ES-I3 (cell line): ENCODE measurements around the gene TRAPPC11.

Experiments used
- H3K36me3 ChIP-seq: 2 replicates; pipeline ENCODE4 v1.6.1; 2013; ENCODE audit warnings: mild to moderate bottlenecking, low read length, control low read depth, moderate library complexity; ENCODE audit not compliant: insufficient read depth
- H3K4me1 ChIP-seq: 2 replicates; pipeline ENCODE4 v1.6.1; 2013; ENCODE audit warnings: mild to moderate bottlenecking, control low read depth, low read length; ENCODE audit not compliant: insufficient read depth
- H3K9ac ChIP-seq: 2 replicates; pipeline ENCODE4 v1.6.1; 2013; ENCODE audit warnings: low read depth, mild to moderate bottlenecking, low read length, moderate library complexity
- H3K9me3 ChIP-seq: 2 replicates; pipeline ENCODE4 v1.6.1; 2013; ENCODE audit warnings: mild to moderate bottlenecking, low read length, moderate library complexity; ENCODE audit not compliant: control insufficient read depth, insufficient read depth

The TRAPPC11 gene

DNA sequence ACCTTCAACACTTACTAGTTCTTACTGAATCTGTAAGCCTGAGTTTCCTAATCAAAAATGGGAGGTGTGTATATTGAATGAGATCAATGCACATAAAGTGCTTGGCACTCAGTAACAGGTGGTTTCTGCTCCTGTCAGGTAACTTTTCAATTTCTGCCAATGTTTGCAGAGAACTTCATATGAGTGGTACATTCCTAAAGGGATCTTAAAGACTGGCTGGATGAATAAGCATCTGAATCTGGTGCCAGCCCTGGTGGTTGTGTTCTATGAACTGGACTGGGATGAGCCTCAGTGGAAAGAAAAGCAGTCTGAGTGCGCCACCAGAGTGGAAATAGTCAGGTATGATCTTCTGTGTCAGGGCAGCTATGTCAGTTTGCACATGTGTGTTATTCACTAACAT lies 7.0 kb downstream of the TRAPPC11 start:
- H3K9ac ChIP-seq: no peak overlapping the region
- H3K4me1 ChIP-seq: no peaks in the 10 kb centered on the region
- H3K36me3 ChIP-seq: peaks cover 8% of the 10 kb centered on the region
- H3K9me3 ChIP-seq: no peaks in the 10 kb centered on the region

DNA sequence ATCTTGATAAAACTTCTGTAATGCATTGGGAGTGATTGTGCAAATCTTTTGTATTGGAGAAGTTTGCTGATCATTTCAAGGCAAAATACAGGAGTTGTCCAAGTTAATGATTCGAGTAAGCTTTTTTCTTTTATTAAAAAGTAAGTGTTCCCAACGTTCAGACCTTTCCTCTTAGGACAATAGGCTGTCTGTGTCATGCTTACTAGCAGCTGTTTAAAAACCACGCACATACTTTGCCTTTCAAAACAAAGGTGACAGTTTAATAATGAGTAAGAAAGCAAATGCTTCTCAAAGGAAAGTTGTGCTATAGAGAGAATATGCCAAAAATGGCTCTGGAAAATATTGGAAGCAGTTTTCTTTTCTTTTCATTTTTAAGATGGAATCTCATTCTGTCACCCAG lies 11.2 kb downstream of the TRAPPC11 start:
- Histone ChIP-seq H3K4me1 (no peaks in the 10 kb centered on the region), H3K9me3 (no peaks in the 10 kb centered on the region), H3K9ac (no peak overlapping the region), H3K36me3 (peaks cover 8% of the 10 kb centered on the region)

DNA sequence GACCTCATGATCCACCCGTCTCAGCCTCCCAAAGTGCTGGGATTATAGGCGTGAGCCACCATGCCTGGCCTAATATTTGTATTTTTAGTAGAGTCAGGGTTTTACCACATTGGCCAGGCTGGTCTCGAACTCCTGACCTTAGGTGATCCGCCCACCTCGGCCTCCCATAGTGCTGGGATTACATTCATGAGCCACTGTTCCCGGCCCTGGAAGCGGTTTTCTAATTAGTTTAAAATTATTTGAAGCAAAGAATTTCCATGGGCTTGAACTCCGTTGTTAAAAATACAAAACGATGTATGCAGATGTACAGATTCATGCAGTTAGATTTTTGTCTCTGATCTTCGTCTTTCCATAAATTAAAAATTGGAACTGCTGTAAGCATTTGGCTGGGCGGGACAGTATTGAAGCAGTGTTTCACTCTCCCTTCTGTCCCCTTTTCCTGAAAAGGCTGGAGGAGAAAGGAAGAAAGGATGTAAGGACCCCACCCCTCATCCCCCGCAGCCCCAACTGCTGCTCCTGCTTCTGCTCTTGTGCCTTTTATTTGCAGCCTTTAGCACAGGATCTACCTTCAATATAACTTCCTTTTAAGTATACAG lies 12.0 kb downstream of the TRAPPC11 start:
- Histone ChIP-seq H3K36me3 (peaks cover 5% of the 10 kb centered on the region), H3K9me3 (no peaks in the 10 kb centered on the region), H3K9ac (no peak overlapping the region), H3K4me1 (no peaks in the 10 kb centered on the region)

DNA sequence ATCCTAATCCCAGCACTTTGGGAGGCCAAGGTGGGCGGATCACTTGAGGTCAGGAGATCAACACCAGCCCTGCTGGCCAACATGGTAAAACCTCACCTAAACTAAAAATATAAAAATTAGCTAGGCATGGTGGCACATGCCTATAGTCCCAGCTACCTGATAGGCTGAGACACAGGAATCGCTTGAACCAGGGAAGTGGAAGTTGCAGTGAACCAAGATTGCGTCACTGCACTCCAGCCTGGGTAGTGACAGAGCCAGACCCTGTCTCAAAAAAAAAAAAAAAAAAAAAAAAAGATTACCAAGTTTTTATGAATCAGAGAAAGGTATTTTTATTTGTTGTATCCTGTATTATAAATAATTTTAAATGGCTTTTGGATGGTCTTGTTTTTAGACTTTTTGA lies 15.1 kb downstream of the TRAPPC11 start:
- Histone ChIP-seq H3K9ac (no peak overlapping the region), H3K4me1 (no peaks in the 10 kb centered on the region), H3K36me3 (peaks cover 9% of the 10 kb centered on the region), H3K9me3 (no peaks in the 10 kb centered on the region)

DNA sequence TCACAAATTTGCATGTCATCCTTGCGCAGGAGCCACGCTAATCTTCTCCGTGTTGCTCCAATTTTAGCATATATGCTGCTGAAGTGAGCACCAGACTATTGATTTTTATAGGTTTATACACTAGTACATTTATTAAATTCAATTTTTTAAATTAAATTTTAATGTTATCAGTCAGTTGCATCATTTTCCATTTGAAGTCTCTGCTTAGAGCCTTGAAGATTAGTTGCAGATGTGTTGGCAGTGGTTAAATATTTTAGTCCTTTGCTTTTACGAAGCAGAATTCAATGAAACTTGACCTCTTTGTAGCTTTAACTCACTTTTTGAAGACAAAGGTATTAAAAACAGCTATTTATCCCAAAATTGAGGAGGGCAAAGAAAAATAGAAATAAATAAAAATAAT lies 16.5 kb downstream of the TRAPPC11 start:
- Histone ChIP-seq H3K4me1 (no peaks in the 10 kb centered on the region), H3K9me3 (no peaks in the 10 kb centered on the region), H3K9ac (no peak overlapping the region), H3K36me3 (peaks cover 6% of the 10 kb centered on the region)

DNA sequence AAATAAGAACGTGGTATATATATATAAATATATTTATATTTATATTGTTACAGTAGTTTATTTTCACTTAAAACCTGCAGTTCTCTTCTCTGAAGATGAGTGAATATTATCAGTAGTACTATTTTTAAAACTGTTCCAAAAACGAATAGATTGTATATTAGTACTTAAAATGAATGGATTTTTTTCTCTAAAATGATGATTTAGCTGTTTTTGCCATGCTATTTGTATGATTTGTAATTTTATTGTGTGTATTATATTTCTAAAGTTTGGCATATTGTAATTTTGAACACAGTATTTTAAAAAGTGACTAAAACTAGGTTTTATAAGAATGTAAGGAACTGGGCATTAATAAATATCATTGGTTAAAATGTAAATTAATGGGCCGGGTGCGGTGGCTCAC lies 22.0 kb downstream of the TRAPPC11 start:
- H3K36me3 ChIP-seq: peaks cover 8% of the 10 kb centered on the region

DNA sequence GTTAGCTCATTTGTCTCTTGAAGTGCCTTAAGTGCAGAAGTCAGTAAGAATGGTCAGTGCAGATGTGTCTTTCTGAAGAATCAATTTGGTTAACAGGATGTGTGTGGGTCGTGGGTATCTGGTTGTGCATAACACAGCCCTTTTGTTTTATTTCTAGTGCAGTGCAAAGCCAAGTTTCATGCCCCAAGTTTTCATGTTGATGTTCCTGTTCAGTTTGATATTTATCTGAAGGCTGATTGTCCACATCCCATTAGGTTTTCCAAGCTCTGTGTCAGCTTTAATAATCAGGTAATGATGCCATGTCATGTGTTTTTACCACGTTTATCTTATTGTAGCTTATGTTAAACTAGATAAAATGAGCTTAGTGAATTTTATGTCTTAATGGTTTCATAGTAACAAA lies 27.4 kb downstream of the TRAPPC11 start:
- H3K4me1 ChIP-seq: no peaks in the 10 kb centered on the region
- peaks cover 6% of the 10 kb centered on the region for H3K36me3 ChIP-seq
- H3K9me3 ChIP-seq: no peaks in the 10 kb centered on the region
- H3K9ac ChIP-seq: no peak overlapping the region

More for the DNA sequence above, 22.0 kb downstream of the TRAPPC11 start:
- Histone ChIP-seq H3K9me3 (no peaks in the 10 kb centered on the region), H3K4me1 (no peaks in the 10 kb centered on the region), H3K9ac (no peak overlapping the region)

DNA sequence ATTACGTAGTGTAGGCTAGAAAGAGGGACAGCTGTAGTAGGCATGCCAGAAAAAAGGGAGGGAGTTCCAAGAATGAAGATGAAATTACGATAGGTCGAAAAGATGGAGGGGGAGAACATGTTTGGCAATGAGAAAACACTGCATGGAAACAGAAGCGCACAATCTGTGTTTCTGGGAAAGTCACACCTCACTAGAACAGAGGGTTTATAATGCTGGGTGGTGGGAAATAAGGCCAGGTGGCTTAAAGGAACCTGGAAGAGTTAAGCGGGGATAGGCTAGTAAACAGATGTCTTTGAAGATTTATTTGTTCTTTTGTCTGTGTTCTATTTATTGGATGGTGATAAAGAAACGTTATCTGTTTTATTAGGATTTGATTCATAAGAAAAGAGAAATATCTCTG lies 29.1 kb downstream of the TRAPPC11 start:
- no peak overlapping the region for H3K9ac ChIP-seq
- H3K9me3 ChIP-seq: no peaks in the 10 kb centered on the region
- H3K4me1 ChIP-seq: no peaks in the 10 kb centered on the region
- peaks cover 15% of the 10 kb centered on the region for H3K36me3 ChIP-seq

DNA sequence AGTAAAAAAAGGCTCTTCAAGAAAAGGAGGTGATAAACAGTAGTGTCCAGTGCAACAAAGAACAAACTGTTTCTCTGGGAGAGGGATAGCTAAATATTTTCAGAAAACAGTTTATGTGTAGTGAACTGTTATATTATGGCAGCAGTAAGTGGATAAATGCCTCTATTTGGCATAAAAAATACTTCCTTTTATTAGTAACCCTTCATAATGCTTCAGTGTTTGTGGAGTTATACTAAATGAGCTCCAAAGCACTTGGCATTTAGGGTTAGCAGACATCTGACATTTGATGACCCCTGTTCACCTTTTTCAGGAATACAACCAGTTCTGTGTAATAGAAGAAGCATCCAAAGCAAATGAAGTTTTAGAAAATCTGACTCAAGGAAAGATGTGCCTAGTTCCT lies 31.9 kb downstream of the TRAPPC11 start:
- Histone ChIP-seq H3K9ac (no peak overlapping the region), H3K4me1 (no peaks in the 10 kb centered on the region), H3K36me3 (peaks cover 25% of the 10 kb centered on the region), H3K9me3 (no peaks in the 10 kb centered on the region)

DNA sequence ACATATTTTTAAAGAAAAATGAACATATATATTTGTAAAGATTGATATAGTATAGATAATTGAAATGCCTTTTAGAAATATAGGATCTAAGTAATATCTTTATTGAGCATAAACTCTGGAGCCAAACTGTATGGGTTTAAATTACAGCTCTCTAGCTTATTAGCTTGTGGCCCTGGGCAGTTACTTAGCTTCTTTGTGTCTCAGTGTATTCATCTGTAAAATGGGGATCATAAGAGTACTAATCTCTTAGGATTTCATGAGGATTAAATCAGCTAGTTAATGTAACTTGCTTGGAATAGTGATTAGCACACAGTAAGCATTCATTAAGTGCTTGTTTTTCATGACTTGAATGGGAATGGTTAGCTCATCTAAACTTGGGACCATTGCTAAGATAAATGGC lies 32.8 kb downstream of the TRAPPC11 start:
- Histone ChIP-seq H3K4me1 (no peaks in the 10 kb centered on the region), H3K9ac (no peak overlapping the region), H3K36me3 (peaks cover 19% of the 10 kb centered on the region), H3K9me3 (no peaks in the 10 kb centered on the region)

DNA sequence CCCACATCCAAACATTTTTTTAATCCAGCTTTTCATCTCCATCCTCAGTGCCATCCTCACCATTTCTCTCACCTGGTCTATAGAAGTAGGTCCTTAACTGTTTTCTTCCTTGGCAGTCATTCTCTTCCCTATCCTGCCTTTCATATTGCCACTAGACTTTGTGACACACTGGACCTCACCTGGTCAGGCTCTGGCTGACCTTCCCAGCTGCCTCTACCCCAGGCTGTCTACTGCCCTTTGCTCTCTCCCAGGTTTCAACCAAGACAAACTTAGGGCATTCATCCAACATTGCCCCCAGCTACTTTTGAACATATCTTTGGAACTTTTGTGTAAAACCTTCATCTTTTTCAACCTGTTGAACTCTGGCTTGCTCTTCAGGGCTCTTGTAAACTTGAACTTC lies 39.8 kb downstream of the TRAPPC11 start:
- H3K4me1 ChIP-seq: no peaks in the 10 kb centered on the region
- no peak overlapping the region for H3K9ac ChIP-seq
- H3K36me3 ChIP-seq: peaks cover 21% of the 10 kb centered on the region
- H3K9me3 ChIP-seq: no peaks in the 10 kb centered on the region

DNA sequence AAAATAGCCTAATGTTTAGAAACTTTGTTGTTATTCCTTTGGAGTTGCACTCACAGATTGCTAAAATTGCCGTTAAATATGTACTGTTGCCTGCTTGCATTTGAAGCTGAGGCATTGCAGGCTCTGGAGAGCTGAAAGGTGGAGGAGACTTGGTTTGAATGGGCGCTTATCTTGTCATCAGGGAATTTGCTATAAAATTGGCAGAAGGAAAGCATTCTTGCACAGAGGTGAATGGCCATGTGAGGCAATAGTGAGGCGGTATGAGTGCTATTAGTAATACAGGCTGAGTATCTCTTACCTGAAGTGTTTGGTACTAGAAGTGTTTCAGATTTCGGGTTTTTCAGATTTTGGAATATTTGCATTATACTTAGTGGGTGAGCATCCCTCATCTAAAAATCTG lies 41.3 kb downstream of the TRAPPC11 start:
- H3K9ac ChIP-seq: no peak overlapping the region
- H3K9me3 ChIP-seq: no peaks in the 10 kb centered on the region
- peaks cover 18% of the 10 kb centered on the region for H3K36me3 ChIP-seq
- H3K4me1 ChIP-seq: no peaks in the 10 kb centered on the region

DNA sequence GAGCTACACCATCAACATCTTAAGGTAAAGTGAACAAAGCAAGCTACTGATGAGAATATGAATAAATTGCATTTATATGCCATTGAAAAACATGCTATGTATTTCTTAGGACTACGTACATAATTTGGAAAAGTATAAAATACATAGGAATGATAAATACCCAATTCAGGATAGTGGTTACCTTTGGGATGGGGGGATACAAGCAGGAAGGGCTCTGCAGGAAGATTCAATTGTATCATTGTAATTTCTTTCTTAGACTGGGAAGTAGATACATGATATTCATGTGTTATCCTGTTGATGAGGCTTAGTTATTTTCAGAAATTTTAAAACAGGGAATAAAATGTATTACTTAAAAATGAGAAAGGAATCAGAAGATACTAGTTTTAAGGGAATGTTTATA lies 43.4 kb downstream of the TRAPPC11 start:
- Histone ChIP-seq H3K4me1 (no peaks in the 10 kb centered on the region), H3K36me3 (peaks cover 13% of the 10 kb centered on the region), H3K9me3 (no peaks in the 10 kb centered on the region), H3K9ac (no peak overlapping the region)

DNA sequence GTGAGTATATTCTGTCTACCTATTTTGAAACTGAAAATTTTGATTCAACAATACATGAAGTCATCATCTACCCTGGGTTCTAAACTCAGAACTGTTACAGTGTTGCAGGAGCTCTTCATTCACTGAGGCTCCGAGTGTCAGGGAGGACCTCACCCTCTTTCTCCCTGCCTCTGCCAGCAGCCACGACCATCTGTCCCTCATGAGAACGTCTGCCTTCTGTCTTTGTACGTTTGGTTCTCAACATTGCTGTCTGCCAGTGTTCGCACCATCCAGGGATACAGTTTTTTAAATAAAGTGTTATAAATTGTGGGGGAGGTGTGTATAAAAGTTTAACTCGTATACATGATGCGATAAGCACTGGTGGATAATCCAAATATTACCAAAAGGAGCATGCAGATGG lies 55.5 kb downstream of the TRAPPC11 start:
- 0 out of 2 replicates have a peak, but pooled peaks cover 8% of the 10 kb centered on the region for H3K36me3 ChIP-seq
- no peaks in the 10 kb centered on the region for H3K4me1 ChIP-seq
- no peak overlapping the region for H3K9ac ChIP-seq

DNA sequence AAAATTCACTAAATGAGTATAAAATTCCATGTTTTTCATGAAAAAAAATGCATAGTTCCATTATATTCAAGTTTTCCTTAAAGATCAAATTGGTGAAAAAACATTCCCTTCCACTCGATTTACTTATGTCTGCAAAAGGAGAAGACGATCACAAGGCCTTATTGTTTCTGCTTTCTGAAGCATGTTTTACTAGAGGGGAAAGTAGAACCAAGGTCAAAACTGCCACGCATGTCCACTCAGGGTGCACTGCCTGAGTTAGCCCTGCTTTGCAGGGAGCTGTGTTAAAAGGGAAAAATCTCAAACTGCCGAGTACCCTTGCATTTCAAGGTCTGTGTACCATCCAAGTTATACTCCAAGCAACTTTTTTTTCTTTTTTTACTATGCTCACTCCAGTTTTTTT lies 57.2 kb downstream of the TRAPPC11 start:
- H3K9ac ChIP-seq: no peak overlapping the region
- H3K4me1 ChIP-seq: no peaks in the 10 kb centered on the region
- no peaks in the 10 kb centered on the region for H3K9me3 ChIP-seq
- H3K36me3 ChIP-seq: 0 out of 2 replicates have a peak, but pooled peaks cover 8% of the 10 kb centered on the region

More for the DNA sequence above, 55.5 kb downstream of the TRAPPC11 start:
- H3K9me3 ChIP-seq: no peaks in the 10 kb centered on the region

DNA sequence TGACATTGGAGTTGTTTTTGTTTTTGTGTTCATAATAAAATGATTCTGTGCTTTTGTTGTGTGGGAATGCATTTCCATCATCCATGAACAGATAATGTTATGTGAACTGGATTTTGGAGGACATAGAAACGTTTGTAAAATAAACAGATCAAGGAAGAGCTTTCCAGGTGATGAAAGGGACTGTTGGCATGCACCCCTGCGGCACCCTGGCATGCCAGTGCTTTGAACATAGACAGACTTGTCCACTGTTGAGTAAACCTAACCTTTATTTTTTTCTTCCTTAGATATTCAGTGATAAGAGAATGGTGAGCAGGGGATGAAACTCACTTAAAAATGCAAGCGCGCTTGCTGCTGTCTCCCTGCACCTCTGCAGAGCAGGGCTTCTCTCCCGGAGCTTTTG lies 59.8 kb downstream of the TRAPPC11 start:
- H3K4me1 ChIP-seq: no peaks in the 10 kb centered on the region
- no peaks in the 10 kb centered on the region for H3K9me3 ChIP-seq
- H3K36me3 ChIP-seq: no peaks in the 10 kb centered on the region
- no peak overlapping the region for H3K9ac ChIP-seq
